Keratinocyte (primary cell): ENCODE measurements around the gene MDH2. TPM values are rescaled to one million over a fixed set of nuclear protein-coding genes. Genes with fewer than 3 reads are reported as not detected.
"Not testable (repeated sequence)": the region's sequence is repeated elsewhere in the genome, so short reads cannot be mapped to it uniquely, and the experiment has no call there.

Experiments
- DNase-seq: peaks from one replicate; pipeline ENCODE4 v3.0.0-alpha.2; 2011; ENCODE audit warnings: low read depth, missing footprints, low spot score
- FAIRE-seq: peaks from 2 replicates; lab custom pipeline; 2011; peaks lifted over from hg19 to GRCh38; lab: Jason Lieb, UNC
- H2AFZ ChIP-seq: 2 replicates; pipeline ENCODE4 v1.6.0; 2012; ENCODE audit warnings: low read length, control low read depth, inconsistent platforms; ENCODE audit not compliant: control insufficient read depth
- H3K27ac ChIP-seq: 2 replicates; pipeline ENCODE4 v1.5.1; 2011; ENCODE audit warnings: low read length; ENCODE audit not compliant: control insufficient read depth, insufficient read depth
- H3K27me3 ChIP-seq: 3 replicates; pipeline ENCODE4 v1.6.0; 2011; ENCODE audit warnings: low read length; ENCODE audit not compliant: control insufficient read depth, insufficient read depth; ENCODE audit errors: extremely low read depth
- H3K36me3 ChIP-seq, 2 experiments: 2 replicates in 1 of 2; 3 replicates in 1 of 2; pipeline ENCODE4 v1.5.1; 2011; ENCODE audit warnings: low read length in 2 of 2, mild to moderate bottlenecking in 1 of 2; ENCODE audit not compliant: control insufficient read depth in 2 of 2, insufficient read depth in 2 of 2; ENCODE audit errors: extremely low read depth in 1 of 2
- H3K4me1 ChIP-seq: 3 replicates; pipeline ENCODE4 v1.5.1; 2011; ENCODE audit warnings: low read length; ENCODE audit not compliant: control insufficient read depth, insufficient read depth; ENCODE audit errors: extremely low read depth
- H3K4me2 ChIP-seq: 3 replicates; pipeline ENCODE4 v1.6.0; 2011; ENCODE audit warnings: low read depth, low read length; ENCODE audit not compliant: control insufficient read depth, insufficient read depth; ENCODE audit errors: extremely low read depth
- H3K4me3 ChIP-seq, 3 experiments: fragments of 200-600 bp in 1 of 3; sonication (generic) in 1 of 3; 2 replicates in 2 of 3; 3 replicates in 1 of 3; pipeline ENCODE4 v1.5.1; 2011 to 2016; ENCODE audit warnings: low read length in 3 of 3, mild to moderate bottlenecking in 3 of 3, control low read depth in 2 of 3, inconsistent platforms in 1 of 3, low read depth in 1 of 3, mixed read lengths in 1 of 3, mixed run types in 1 of 3, moderate library complexity in 1 of 3; ENCODE audit not compliant: control insufficient read depth in 2 of 3, insufficient read depth in 2 of 3; ENCODE audit errors: extremely low read depth in 1 of 3
- H3K79me2 ChIP-seq: 2 replicates; pipeline ENCODE4 v1.6.0; 2012; ENCODE audit warnings: low read length; ENCODE audit not compliant: control insufficient read depth, insufficient read depth
- H3K9ac ChIP-seq: 3 replicates; pipeline ENCODE4 v1.6.0; 2011; ENCODE audit warnings: low read length; ENCODE audit not compliant: control insufficient read depth, insufficient read depth; ENCODE audit errors: extremely low read depth
- H3K9me1 ChIP-seq: 3 replicates; pipeline ENCODE4 v1.6.0; 2011; ENCODE audit warnings: low read length; ENCODE audit not compliant: control insufficient read depth, insufficient read depth; ENCODE audit errors: extremely low read depth
- H3K9me3 ChIP-seq: 2 replicates; pipeline ENCODE4 v1.5.1; 2012; ENCODE audit warnings: low read depth, low read length; ENCODE audit not compliant: control insufficient read depth
- H4K20me1 ChIP-seq: 3 replicates; pipeline ENCODE4 v1.6.0; 2011; ENCODE audit warnings: low read length; ENCODE audit not compliant: control insufficient read depth, insufficient read depth; ENCODE audit errors: extremely low read depth
- EZH2 ChIP-seq: IDR thresholded peaks from one replicate; pipeline ENCODE4 v1.6.1; 2012; ENCODE audit warnings: inconsistent platforms, mild to moderate bottlenecking, low read length, moderate library complexity
- dilution Hi-C: fragments of 300-500 bp; cut with MboI; formaldehyde crosslinking; loops from one replicate; pipeline ENCODE4 v1.7.0; 2020; ENCODE audit warnings: low sequenced_read_pairs; ENCODE audit not compliant: extremely low pct_ligation_motif_present
- polyA plus RNA-seq, 5 experiments: library from polyadenylated mRNA; depleted of rRNA in 3 of 5; stranded (reverse) in 3 of 5; stranded (forward) in 1 of 5; unstranded in 1 of 5; fragments of >200 nt; gene quantifications; 1 replicate in 1 of 5; 2 replicates in 3 of 5; 3 replicates in 1 of 5; pipeline versions ENCODE4 v1.2.1 to v1.2.3, GENCODE V29; 2011 to 2012; ENCODE audit warnings: missing spikeins in 2 of 5, low read depth in 1 of 5, low replicate concordance in 1 of 5
- TF ChIP-seq, protein P1 (sequence below), 3 experiments: IDR thresholded peaks in 1 of 3; conservative IDR thresholded peaks in 1 of 3; optimal IDR thresholded peaks in 1 of 3; 2 replicates in 2 of 3; 3 replicates in 1 of 3; pipeline versions ENCODE3 to v1.5.1; 2011; ENCODE audit warnings: low read length in 3 of 3, mild to moderate bottlenecking in 3 of 3, moderate library complexity in 2 of 3, control low read depth in 1 of 3, inconsistent platforms in 1 of 3; ENCODE audit not compliant: insufficient read depth in 2 of 3; ENCODE audit errors: extremely low read depth in 1 of 3

Gene MDH2
- polyA plus RNA-seq, 1 donor (not counting 4 experiments of a cell fraction or from before 2014, with no cell fraction given), result 156 TPM

- no peak for TF ChIP-seq EZH2
- TF ChIP-seq, protein P1, sequence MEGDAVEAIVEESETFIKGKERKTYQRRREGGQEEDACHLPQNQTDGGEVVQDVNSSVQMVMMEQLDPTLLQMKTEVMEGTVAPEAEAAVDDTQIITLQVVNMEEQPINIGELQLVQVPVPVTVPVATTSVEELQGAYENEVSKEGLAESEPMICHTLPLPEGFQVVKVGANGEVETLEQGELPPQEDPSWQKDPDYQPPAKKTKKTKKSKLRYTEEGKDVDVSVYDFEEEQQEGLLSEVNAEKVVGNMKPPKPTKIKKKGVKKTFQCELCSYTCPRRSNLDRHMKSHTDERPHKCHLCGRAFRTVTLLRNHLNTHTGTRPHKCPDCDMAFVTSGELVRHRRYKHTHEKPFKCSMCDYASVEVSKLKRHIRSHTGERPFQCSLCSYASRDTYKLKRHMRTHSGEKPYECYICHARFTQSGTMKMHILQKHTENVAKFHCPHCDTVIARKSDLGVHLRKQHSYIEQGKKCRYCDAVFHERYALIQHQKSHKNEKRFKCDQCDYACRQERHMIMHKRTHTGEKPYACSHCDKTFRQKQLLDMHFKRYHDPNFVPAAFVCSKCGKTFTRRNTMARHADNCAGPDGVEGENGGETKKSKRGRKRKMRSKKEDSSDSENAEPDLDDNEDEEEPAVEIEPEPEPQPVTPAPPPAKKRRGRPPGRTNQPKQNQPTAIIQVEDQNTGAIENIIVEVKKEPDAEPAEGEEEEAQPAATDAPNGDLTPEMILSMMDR (optimal IDR thresholded peaks at IDR 0.05 in 1 of 3, IDR thresholded peaks at IDR 0.05 in 1 of 3, conservative IDR thresholded peaks at IDR 0.05 in 1 of 3; ENCODE audit: extremely low read depth in 1 of 3, insufficient read depth in 2 of 3, low read length in 3 of 3), result no peak
- dilution Hi-C loops, result no loop called here
- no peak overlapping the region for H3K27ac ChIP-seq
These were observed 43.6 kb downstream of the MDH2 start for GRCh38 chr7:76091506-76091905.

DNA sequence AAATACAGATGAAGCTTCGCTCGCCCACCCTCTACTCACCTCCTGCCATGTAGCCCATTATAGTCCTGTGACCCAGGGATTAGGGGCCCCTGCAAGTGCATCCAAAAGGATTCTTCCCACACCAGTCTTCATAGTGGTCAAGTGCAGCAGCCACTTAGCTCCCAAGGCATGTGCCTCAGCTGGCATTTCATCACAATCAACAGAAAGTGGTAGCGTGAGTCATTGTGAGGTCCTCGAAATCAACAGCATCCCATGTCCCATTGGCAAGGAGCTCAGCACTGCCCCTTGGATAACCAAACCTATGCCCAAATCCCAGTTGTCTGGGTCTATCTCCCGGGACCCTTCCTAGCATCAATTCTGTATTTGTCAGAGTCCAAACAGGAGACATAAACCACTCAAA is 45.6 kb downstream of the MDH2 start:
- H3K4me3 ChIP-seq, H3K27me3 ChIP-seq, H2AFZ ChIP-seq, H3K4me2 ChIP-seq, H3K27ac ChIP-seq, H3K9me3 ChIP-seq, DNase-seq, H3K79me2 ChIP-seq, H3K36me3 ChIP-seq, H4K20me1 ChIP-seq, H3K9ac ChIP-seq, FAIRE-seq, dilution Hi-C loops, H3K9me1 ChIP-seq: not testable (repeated sequence)
- H3K4me1 ChIP-seq, result peaks cover 26% of the 10 kb centered on the region

More at GRCh38 chr7:76091506-76091905, 43.6 kb downstream of the MDH2 start:
- H3K36me3 ChIP-seq, result no peaks in the 10 kb centered on the region
- H4K20me1 ChIP-seq, result no peaks in the 10 kb centered on the region
- no peak for FAIRE-seq
- no peaks in the 10 kb centered on the region for H3K9me3 ChIP-seq
- no peaks in the 10 kb centered on the region for H3K9me1 ChIP-seq
- no peak for DNase-seq
- H3K4me1 ChIP-seq, result peaks cover 42% of the 10 kb centered on the region
- H2AFZ ChIP-seq, result no peak overlapping the region
- H3K4me3 ChIP-seq, result no peak overlapping the region
- no peaks in the 10 kb centered on the region for H3K79me2 ChIP-seq
- H3K27me3 ChIP-seq, result no peaks in the 10 kb centered on the region
- H3K4me2 ChIP-seq, result peak overlapping the region; percentile 32
- H3K9ac ChIP-seq, result no peak overlapping the region

- H3K36me3 ChIP-seq, FAIRE-seq, dilution Hi-C loops: not testable (repeated sequence)
These were observed 46.4 kb downstream of the MDH2 start for GRCh38 chr7:76094326-76094725.

More at GRCh38 chr7:76094326-76094725, 46.4 kb downstream of the MDH2 start:
- not testable (repeated sequence) for H3K4me3 ChIP-seq, H3K9me3 ChIP-seq, H3K27me3 ChIP-seq, H2AFZ ChIP-seq, H3K9me1 ChIP-seq, H3K4me2 ChIP-seq, H3K79me2 ChIP-seq, H4K20me1 ChIP-seq, H3K27ac ChIP-seq, DNase-seq, H3K9ac ChIP-seq
- H3K4me1 ChIP-seq, result peaks cover 22% of the 10 kb centered on the region
